GM12878 (cell line): Measurements from ENCODE around the gene ZSWIM3. TPM values are rescaled to one million over a fixed set of nuclear protein-coding genes. Genes with fewer than 3 reads are reported as not detected.
A peak's percentile ranks its signal among the peaks of the same experiment; 100 is the strongest.

Source experiments
- BCLAF1 ChIP-seq: fragments of 450-650 bp; IDR thresholded peaks from 2 replicates; pipeline ENCODE4 v1.6.1; 2017; ENCODE audit warnings: antibody characterized with exemption, mild to moderate bottlenecking, moderate library complexity
- CBFB ChIP-seq: IDR thresholded peaks from 2 replicates; pipeline ENCODE4 v1.6.1; 2016; ENCODE audit warnings: antibody characterized with exemption, low read depth
- CUX1 ChIP-seq: IDR thresholded peaks from 2 replicates; pipeline ENCODE4 v1.6.1; 2012; ENCODE audit warnings: improper control_type of control experiment, low read depth, low read length; ENCODE audit not compliant: insufficient replicate concordance
- E4F1 ChIP-seq: fragments of 450-650 bp; IDR thresholded peaks from 2 replicates; pipeline ENCODE4 v1.6.1; 2018; ENCODE audit warnings: borderline replicate concordance, mild to moderate bottlenecking; ENCODE audit not compliant: partially characterized antibody
- ETV6 ChIP-seq, 2 experiments: fragments of 450-650 bp in 1 of 2; IDR thresholded peaks in 1 of 2; conservative IDR thresholded peaks in 1 of 2; 2 replicates each; pipeline ENCODE4 v1.6.1; 2014; ENCODE audit warnings: antibody characterized with exemption in 1 of 2, borderline replicate concordance in 1 of 2, low read depth in 1 of 2, mild to moderate bottlenecking in 1 of 2, moderate library complexity in 1 of 2
- GABPA ChIP-seq: IDR thresholded peaks from 2 replicates; pipeline ENCODE4 v1.6.1; 2014; ENCODE audit warnings: antibody characterized with exemption, low read depth, mild to moderate bottlenecking, inconsistent platforms
- RAD21 ChIP-seq: IDR thresholded peaks from 2 replicates; pipeline ENCODE4 v1.6.1; 2011; ENCODE audit warnings: mild to moderate bottlenecking, low read depth, low read length, moderate library complexity; ENCODE audit not compliant: insufficient read depth
- ZBTB33 ChIP-seq: fragments of 450-650 bp; IDR thresholded peaks from 2 replicates; pipeline ENCODE4 v1.6.1; 2017; ENCODE audit warnings: mild to moderate bottlenecking
- ZNF687 ChIP-seq: fragments of 450-650 bp; IDR thresholded peaks from 2 replicates; pipeline ENCODE4 v1.6.1; 2017; ENCODE audit warnings: mild to moderate bottlenecking, moderate library complexity
- ZSCAN29 ChIP-seq: fragments of 450-650 bp; IDR thresholded peaks from 2 replicates; pipeline ENCODE4 v1.6.1; 2017; ENCODE audit warnings: mild to moderate bottlenecking, moderate library complexity
- polyA plus RNA-seq, 11 experiments: library from polyadenylated mRNA; depleted of rRNA in 4 of 11; unstranded in 6 of 11; stranded (reverse) in 5 of 11; fragments of >200 nt; fragmentation: Nextera tagmentation in 4 of 11; fragmentation: Illumina TruSeq in 1 of 11; extraction: Ambion mirVana in 4 of 11; extraction: Trizol in 1 of 11; gene quantifications; 1 replicate in 1 of 11; 2 replicates in 10 of 11; pipeline versions ENCODE4 v1.2.1 to v1.2.3, GENCODE V29; 2011 to 2016; ENCODE audit warnings: inconsistent platforms in 2 of 11, missing spikeins in 2 of 11, low read depth in 1 of 11
- total RNA-seq, 4 experiments: library from RNA; depleted of rRNA in 3 of 4; stranded (reverse); fragments of >200 nt in 3 of 4; fragmentation: Illumina TruSeq in 1 of 4; extraction: Trizol in 1 of 4; gene quantifications; 2 replicates each; pipeline versions ENCODE4 v1.2.1 to v1.2.3, GENCODE V29; 2013 to 2021

ZSWIM3 gene
- total and polyA plus RNA-seq, 10 of the 15 experiments (the other 5 are each of a cell fraction or from before 2014, with no cell fraction given) = 1.6 to 5.1 (median 4.2) TPM

GRCh38 chr20:45812157-45813005 lies 45.0 kb upstream of the ZSWIM3 start, which contains the start of gene UBE2C (continued):
- peak; percentile 11 for TF ChIP-seq CUX1
- peak; percentile 24; the same call in 1 of the 2 replicates for TF ChIP-seq CBFB
- no peak for TF ChIP-seq ETV6 (conservative IDR thresholded peaks at IDR 0.05 in 1 of 2, IDR thresholded peaks at IDR 0.05 in 1 of 2; ENCODE audit: borderline replicate concordance in 1 of 2, low read depth in 1 of 2)
- TF ChIP-seq E4F1 = no peak
- no peak for TF ChIP-seq ZNF687
- TF ChIP-seq RAD21 = no peak
- TF ChIP-seq GABPA = no peak
- no peak for TF ChIP-seq ZSCAN29
- TF ChIP-seq BCLAF1 = no peak
- TF ChIP-seq ZBTB33 = no peak
